22Rv1 (cell line): ENCODE data around the gene CHMP2A.

Experiments used
- H3K27ac ChIP-seq: fragments of 450-650 bp; 2 replicates; pipeline ENCODE4 v1.5.1; 2017
- ZFX ChIP-seq: fragments of 450-650 bp; IDR thresholded peaks from 2 replicates; pipeline ENCODE4 v1.6.1; 2017; ENCODE audit warnings: antibody characterized with exemption, borderline replicate concordance
- TF ChIP-seq, protein P1 (sequence below): fragments of 450-650 bp; IDR thresholded peaks from 2 replicates; pipeline ENCODE4 v1.5.1; 2017; ENCODE audit warnings: mild to moderate bottlenecking

Gene CHMP2A

DNA sequence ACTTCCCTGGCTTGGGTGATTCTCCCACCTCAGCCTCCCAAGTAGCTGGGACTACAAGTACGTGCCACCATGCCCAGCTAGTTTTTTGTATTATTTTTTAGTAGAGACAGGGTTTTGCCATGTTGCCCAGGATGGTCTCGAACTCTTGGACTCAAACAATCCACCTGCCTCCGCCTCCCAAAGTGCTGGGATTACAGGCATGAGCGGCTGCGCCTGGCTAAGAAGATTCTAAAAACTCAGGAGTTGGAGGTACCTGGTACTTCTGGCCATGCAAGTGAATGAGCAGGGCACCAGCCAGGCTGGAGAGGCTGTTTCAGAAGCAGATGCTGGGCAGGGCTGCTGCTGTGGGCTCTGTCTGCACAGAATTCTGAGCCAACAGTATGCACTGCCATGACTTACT lies 12.1 kb upstream of the CHMP2A start:
- TF ChIP-seq ZFX, result no peak
- TF ChIP-seq, protein P1, sequence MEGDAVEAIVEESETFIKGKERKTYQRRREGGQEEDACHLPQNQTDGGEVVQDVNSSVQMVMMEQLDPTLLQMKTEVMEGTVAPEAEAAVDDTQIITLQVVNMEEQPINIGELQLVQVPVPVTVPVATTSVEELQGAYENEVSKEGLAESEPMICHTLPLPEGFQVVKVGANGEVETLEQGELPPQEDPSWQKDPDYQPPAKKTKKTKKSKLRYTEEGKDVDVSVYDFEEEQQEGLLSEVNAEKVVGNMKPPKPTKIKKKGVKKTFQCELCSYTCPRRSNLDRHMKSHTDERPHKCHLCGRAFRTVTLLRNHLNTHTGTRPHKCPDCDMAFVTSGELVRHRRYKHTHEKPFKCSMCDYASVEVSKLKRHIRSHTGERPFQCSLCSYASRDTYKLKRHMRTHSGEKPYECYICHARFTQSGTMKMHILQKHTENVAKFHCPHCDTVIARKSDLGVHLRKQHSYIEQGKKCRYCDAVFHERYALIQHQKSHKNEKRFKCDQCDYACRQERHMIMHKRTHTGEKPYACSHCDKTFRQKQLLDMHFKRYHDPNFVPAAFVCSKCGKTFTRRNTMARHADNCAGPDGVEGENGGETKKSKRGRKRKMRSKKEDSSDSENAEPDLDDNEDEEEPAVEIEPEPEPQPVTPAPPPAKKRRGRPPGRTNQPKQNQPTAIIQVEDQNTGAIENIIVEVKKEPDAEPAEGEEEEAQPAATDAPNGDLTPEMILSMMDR, result no peak
- H3K27ac ChIP-seq, result 0 out of 2 replicates have a peak overlapping the region, but pooled peaks have one; percentile 8

DNA sequence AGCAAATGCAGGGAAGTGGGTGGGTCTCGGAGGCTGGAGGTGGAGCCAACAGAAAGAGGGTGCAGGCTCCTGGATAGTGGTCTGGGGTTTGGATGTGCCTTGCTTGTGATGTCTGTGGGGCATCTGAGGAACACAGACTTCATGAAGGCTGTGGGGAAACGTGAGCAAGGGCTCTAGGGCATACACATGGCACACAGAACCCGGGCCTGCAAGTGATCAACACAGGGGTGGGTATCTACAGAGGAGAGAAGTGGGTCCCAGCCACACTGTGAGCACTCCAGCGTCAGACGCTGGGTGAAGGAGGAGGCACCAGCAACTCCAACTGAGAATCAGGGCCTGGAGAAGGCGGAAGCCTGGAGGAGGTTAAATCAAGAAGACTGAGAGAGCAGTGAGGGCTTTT lies 8.9 kb upstream of the CHMP2A start:
- peak overlapping the region; percentile 99 for H3K27ac ChIP-seq
- TF ChIP-seq ZFX, result no peak
- TF ChIP-seq, protein P1, result no peak

DNA sequence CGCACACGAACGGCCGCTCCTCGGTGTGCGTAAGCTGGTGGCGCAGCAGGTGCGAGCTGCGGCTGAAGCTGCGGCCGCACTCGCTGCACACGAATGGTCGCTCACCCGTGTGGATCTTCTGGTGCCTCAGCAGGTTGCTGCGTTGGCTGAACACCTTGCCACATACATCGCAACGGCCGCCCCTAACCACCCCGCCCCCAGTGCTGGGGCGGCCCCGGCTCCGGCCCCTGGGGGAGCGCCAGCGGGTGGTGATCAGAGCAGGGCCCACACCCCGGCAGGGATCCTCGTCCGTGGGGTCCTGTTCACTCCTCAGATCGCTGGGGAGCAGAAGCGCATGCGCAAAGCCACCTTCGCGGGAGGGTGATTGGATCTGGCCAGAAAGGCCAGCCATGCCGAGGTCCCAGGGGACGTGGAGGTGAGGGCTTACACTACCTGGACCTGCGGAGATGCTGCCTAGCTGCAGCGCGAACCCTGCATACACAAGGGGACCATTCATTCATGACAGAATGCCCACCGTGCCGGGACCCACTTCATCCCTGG lies 8.2 kb upstream of the CHMP2A start:
- peak overlapping the region; percentile 99 for H3K27ac ChIP-seq

GRCh38 chr19:58562122-58563033 lies 7.5 kb upstream of the CHMP2A start:
- H3K27ac ChIP-seq, result peak overlapping the region; percentile 99

More for the DNA sequence above, 8.2 kb upstream of the CHMP2A start:
- TF ChIP-seq, protein P1, result no peak
- no peak for TF ChIP-seq ZFX

GRCh38 chr19:58561373-58562121 lies 6.6 kb upstream of the CHMP2A start:
- TF ChIP-seq, protein P1, result no peak
- peak overlapping the region; percentile 99 for H3K27ac ChIP-seq

More at GRCh38 chr19:58562122-58563033, 7.5 kb upstream of the CHMP2A start:
- TF ChIP-seq, protein P1, result no peak
- TF ChIP-seq ZFX, result no peak

DNA sequence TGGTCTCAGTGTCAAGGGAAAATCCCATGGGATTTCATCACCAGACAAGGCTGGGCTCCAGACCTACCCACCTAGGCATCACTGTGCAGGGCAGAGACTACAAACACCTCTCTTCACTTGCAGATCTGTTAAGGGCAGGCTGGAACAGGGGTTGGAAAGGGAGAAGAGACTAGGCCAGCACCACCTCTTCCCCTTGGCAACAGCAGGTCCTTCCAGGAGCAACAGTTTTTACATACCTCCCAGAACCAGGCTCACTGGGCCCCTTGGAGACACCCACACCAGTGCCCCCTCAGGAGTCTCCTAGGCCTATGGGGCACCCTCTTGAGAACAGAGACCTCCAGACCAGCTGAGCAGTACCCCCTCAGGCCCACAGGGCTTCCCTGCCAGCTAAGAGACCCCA lies 6.0 kb upstream of the CHMP2A start:
- H3K27ac ChIP-seq, result peak overlapping the region; percentile 99
- TF ChIP-seq ZFX, result no peak
- TF ChIP-seq, protein P1, result no peak
